Measurements from ENCODE around the gene FAU.

Gene FAU

GRCh38 chr11:65132238-65132987 lies 10.5 kb upstream of the FAU start:
- H3K4me3 ChIP-seq (ENCODE audit: low read depth, low read length), result no peak overlapping the region
- no peak for TF ChIP-seq ZNF112 (tag by site-specific recombination; IDR thresholded peaks at IDR 0.05)
- TF ChIP-seq ZNF658 (tag by site-specific recombination; IDR thresholded peaks at IDR 0.05), result no peak
- 0 out of 2 replicates have a peak, but pooled peaks have one; percentile 10 for TF ChIP-seq GLIS2 (tag by site-specific recombination; IDR thresholded peaks at IDR 0.05)
- no peak overlapping the region for H3K27ac ChIP-seq (ENCODE audit: extremely low read depth, low read depth, low read length)
- no peaks in the 10 kb centered on the region; the same call in 1 of the 2 replicates for H3K4me1 ChIP-seq (ENCODE audit: control insufficient read depth, insufficient read depth, low read length)
- H3K36me3 ChIP-seq (ENCODE audit: control insufficient read depth in 2 of 2, insufficient read depth in 1 of 2, low read length in 2 of 2), result peaks cover 0 to 56% of the 10 kb centered on the region in 2 experiments; a peak in 1 of 3 replicates
- POLR2A ChIA-PET, result interaction anchor here (0.6 to 2.5 kb wide), 3 partner anchors 10 to 118 kb away, joined by 3 to 24 read pairs (median 3); partner anchors contain the start of genes FAU and MRPL49
- no peaks in the 10 kb centered on the region for H3K9me3 ChIP-seq (ENCODE audit: control insufficient read depth, insufficient read depth, low read depth, low read length)
- CTCF ChIA-PET, result interaction anchor here (0.9 to 1.2 kb wide), 3 partner anchors 10 to 14 kb away, joined by 3 read pairs; partner anchors contain the start of genes FAU and MRPL49

- Histone ChIP-seq H3K4me3 (ENCODE audit: low read depth, low read length) (no peak overlapping the region), H3K27ac (ENCODE audit: extremely low read depth, low read depth, low read length) (no peak overlapping the region), H3K4me1 (ENCODE audit: control insufficient read depth, insufficient read depth, low read length) (no peaks in the 10 kb centered on the region; the same call in 1 of the 2 replicates), H3K36me3 (ENCODE audit: control insufficient read depth in 2 of 2, insufficient read depth in 1 of 2, low read length in 2 of 2) (peaks cover 0 to 62% of the 10 kb centered on the region in 2 experiments; a peak in 1 of 3 replicates), H3K9me3 (ENCODE audit: control insufficient read depth, insufficient read depth, low read depth, low read length) (no peaks in the 10 kb centered on the region)
- ChIA-PET CTCF (interaction anchor here (0.9 to 1.2 kb wide), 3 partner anchors 10 to 14 kb away, joined by 3 read pairs; partner anchors contain the start of genes FAU and MRPL49), POLR2A (interaction anchor here (0.6 to 2.5 kb wide), 2 partner anchors 10 to 118 kb away, joined by 3 to 24 read pairs; partner anchors contain the start of genes FAU and MRPL49)
- TF ChIP-seq MYNN (tag by site-specific recombination; IDR thresholded peaks at IDR 0.05; ENCODE audit: borderline replicate concordance) (no peak), KLF9 (tag by site-specific recombination; IDR thresholded peaks at IDR 0.05; ENCODE audit: low read depth) (no peak), ZNF792 (tag by site-specific recombination; IDR thresholded peaks at IDR 0.05) (no peak), ZXDB (tag by site-specific recombination; IDR thresholded peaks at IDR 0.05) (no peak), ZNF274 (IDR thresholded peaks at IDR 0.05; ENCODE audit: low read length) (no peak), ZNF274 (tag by site-specific recombination; IDR thresholded peaks at IDR 0.05; ENCODE audit: borderline replicate concordance) (no peak), ZNF341 (tag by site-specific recombination; IDR thresholded peaks at IDR 0.05; ENCODE audit: low read depth) (no peak), ZIC2 (tag by site-specific recombination; IDR thresholded peaks at IDR 0.05) (no peak), ZBTB21 (tag by site-specific recombination; IDR thresholded peaks at IDR 0.05) (no peak), OVOL3 (tag by site-specific recombination; IDR thresholded peaks at IDR 0.05) (no peak), ZNF664 (tag by site-specific recombination; IDR thresholded peaks at IDR 0.05) (no peak), ZNF37A (tag by site-specific recombination; IDR thresholded peaks at IDR 0.05) (no peak)
These were observed 9.9 kb upstream of the FAU start for GRCh38 chr11:65131895-65132237.

- TF ChIP-seq ZNF335 (tag by site-specific recombination; conservative IDR thresholded peaks at IDR 0.05) (no peak), BCL11B (tag by site-specific recombination; IDR thresholded peaks at IDR 0.05; ENCODE audit: low read depth) (no peak), PRDM4 (tag by site-specific recombination; IDR thresholded peaks at IDR 0.05) (no peak), ZNF777 (tag by site-specific recombination; IDR thresholded peaks at IDR 0.05; ENCODE audit: borderline replicate concordance) (no peak), ZNF394 (tag by site-specific recombination; IDR thresholded peaks at IDR 0.05; ENCODE audit: borderline replicate concordance) (no peak), ZNF707 (tag by site-specific recombination; IDR thresholded peaks at IDR 0.05) (no peak), SCRT1 (tag by site-specific recombination; IDR thresholded peaks at IDR 0.05; ENCODE audit: borderline replicate concordance) (no peak), ZBTB21 (tag by site-specific recombination; IDR thresholded peaks at IDR 0.05) (no peak), ZNF558 (tag by site-specific recombination; IDR thresholded peaks at IDR 0.05) (no peak)
- TF ChIP-seq, protein P1, sequence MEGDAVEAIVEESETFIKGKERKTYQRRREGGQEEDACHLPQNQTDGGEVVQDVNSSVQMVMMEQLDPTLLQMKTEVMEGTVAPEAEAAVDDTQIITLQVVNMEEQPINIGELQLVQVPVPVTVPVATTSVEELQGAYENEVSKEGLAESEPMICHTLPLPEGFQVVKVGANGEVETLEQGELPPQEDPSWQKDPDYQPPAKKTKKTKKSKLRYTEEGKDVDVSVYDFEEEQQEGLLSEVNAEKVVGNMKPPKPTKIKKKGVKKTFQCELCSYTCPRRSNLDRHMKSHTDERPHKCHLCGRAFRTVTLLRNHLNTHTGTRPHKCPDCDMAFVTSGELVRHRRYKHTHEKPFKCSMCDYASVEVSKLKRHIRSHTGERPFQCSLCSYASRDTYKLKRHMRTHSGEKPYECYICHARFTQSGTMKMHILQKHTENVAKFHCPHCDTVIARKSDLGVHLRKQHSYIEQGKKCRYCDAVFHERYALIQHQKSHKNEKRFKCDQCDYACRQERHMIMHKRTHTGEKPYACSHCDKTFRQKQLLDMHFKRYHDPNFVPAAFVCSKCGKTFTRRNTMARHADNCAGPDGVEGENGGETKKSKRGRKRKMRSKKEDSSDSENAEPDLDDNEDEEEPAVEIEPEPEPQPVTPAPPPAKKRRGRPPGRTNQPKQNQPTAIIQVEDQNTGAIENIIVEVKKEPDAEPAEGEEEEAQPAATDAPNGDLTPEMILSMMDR (tag by site-specific recombination; IDR thresholded peaks at IDR 0.05), result no peak
- TF ChIP-seq, protein P2, sequence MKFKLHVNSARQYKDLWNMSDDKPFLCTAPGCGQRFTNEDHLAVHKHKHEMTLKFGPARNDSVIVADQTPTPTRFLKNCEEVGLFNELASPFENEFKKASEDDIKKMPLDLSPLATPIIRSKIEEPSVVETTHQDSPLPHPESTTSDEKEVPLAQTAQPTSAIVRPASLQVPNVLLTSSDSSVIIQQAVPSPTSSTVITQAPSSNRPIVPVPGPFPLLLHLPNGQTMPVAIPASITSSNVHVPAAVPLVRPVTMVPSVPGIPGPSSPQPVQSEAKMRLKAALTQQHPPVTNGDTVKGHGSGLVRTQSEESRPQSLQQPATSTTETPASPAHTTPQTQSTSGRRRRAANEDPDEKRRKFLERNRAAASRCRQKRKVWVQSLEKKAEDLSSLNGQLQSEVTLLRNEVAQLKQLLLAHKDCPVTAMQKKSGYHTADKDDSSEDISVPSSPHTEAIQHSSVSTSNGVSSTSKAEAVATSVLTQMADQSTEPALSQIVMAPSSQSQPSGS (tag by site-specific recombination; IDR thresholded peaks at IDR 0.05; ENCODE audit: low read depth), result no peak
- H3K4me1 ChIP-seq (ENCODE audit: control insufficient read depth, insufficient read depth, low read length), result no peaks in the 10 kb centered on the region; the same call in 1 of the 2 replicates
- no peaks in the 10 kb centered on the region for H3K9me3 ChIP-seq (ENCODE audit: control insufficient read depth, insufficient read depth, low read depth, low read length)
- ChIA-PET CTCF (interaction anchor here (0.9 to 1.2 kb wide), 3 partner anchors 9 to 13 kb away, joined by 3 read pairs; partner anchors contain the start of genes FAU and MRPL49), POLR2A (interaction anchor here (0.8 to 2.5 kb wide), 2 partner anchors 9 to 131 kb away, joined by 3 to 24 read pairs; partner anchors contain the start of genes FAU, MRPL49 and POLA2)
- H3K4me3 ChIP-seq (ENCODE audit: low read depth, low read length), result no peak overlapping the region
- no peak overlapping the region for H3K27ac ChIP-seq (ENCODE audit: extremely low read depth, low read depth, low read length)
- peaks cover 0 to 67% of the 10 kb centered on the region in 2 experiments; a peak in 1 of 3 replicates for H3K36me3 ChIP-seq (ENCODE audit: control insufficient read depth in 2 of 2, insufficient read depth in 1 of 2, low read length in 2 of 2)
These were observed 9.5 kb upstream of the FAU start for GRCh38 chr11:65131417-65131776.

All from HEK293 (cell line).